GOT3 (cell line): ENCODE results near the gene SH3YL1.
A peak's percentile ranks its signal among the peaks of the same experiment; 100 is the strongest.

Experiments
- DNase-seq: peaks from one replicate; lab custom pipeline; 2025; ENCODE audit warnings: mixed read lengths; lab: John Stamatoyannopoulos, UW

Gene SH3YL1

DNA sequence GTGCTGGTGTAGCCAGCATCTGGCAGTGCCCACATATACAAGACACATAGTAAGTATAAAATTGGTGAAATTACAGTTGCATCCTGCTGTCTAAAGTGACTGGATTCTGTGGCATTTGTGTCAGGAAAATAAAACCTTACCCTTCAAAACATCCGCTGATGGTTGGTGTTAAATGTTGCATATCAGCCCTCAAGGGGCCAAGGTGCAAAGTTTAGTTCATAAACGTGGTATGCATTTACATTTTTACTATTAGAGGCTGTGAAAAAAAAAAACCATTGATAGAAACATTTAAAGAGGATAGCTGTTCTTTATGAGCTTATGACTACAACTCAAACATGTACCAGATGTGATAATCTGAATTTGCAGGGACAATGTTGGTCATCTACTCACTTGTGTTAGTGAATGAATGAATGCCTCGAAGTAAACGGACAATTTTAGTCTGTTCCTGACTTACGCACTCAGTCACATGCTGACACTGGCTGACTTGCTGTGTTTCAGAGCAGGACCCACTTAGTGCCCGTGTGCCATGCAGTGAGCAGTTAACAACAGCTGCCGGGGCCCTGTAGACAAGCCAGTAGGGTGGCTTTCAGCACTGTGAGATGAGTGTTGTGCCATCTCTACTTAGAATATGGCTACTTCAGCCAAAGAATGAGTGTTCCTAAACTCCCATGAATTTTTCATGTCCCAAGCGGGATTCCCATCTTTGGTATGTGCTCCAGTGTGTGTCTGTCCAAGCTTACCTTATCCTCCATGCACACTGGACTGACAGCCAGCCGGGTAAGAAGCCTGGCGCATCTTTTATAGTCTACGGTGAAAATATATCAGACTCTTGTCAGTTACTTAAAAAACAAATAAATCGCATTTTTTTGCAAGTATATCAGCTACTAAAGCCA, 18.8 kb upstream of the SH3YL1 start:
- no peak for DNase-seq

DNA sequence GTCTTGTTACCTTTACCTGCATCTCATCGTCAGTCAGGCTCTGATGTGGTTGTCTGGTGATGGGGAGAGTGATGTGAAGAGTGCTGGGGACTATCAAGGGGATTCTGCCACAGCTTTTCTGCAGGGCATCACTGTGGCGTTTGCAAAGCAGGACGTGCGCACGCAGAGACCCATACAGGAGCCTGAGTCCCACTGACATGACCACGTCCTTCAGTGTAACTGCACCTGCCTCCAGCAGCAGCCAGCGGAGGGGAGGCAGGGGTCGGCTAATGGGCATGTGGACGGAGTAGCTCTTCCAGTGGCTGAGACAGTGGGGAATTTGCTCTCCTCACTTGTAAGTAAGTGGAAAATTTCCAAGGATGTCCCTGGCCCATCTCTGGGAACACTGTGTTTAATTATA, 17.5 kb upstream of the SH3YL1 start:
- no peak for DNase-seq

DNA sequence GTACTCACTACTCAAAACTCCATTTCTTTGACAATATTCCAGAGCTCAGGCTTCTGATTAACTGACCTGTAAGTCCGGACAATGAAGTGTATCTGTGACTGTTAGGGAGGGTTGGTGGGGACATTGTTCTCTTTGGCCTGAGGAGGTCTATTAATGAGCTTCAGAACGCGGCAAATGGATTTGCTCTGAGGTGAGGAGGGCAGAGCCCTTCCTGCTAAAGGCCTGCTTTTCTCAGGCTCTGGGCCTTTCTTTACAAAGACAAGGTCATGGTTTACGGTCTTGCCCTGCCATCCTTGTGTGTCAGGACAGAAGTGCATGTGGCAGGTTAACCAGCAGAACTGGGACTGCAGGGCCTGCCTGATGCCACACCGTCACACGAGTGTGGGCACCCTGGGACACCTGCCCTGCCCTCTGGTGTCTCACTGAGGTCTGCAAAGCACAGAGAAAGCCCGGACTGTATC, 16.8 kb upstream of the SH3YL1 start:
- no peak for DNase-seq

DNA sequence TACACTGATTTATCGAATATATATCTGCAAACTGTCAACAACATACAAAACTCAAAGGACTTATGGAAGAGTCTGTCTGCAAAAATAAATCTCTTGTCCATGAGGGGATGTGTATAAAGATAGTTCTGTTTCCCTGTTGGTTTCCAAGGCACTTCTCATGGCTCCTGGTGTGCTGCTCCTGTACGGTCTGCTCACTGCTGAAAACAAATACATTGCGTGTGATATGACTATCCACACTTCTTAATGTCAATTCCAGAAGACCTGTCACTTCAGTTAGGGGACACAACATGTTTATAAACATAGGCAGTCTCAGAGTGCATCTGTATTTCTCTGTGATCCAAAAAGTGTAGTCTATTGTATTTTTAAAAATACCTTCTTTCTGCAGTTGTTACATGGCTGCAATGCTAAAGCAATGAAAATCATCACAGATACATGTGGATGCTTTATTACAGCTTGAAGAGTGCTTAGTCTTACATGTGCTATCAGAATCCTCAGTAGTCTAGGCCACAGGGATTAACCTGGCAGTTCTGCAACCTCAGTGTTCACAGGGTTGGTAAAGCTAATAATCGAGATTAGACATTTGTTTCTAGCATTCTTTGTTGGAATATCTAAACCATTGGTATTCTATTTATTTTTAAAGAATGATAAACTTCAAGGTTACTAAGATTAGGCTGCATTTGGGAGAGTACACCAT, 16.3 kb upstream of the SH3YL1 start:
- no peak for DNase-seq

DNA sequence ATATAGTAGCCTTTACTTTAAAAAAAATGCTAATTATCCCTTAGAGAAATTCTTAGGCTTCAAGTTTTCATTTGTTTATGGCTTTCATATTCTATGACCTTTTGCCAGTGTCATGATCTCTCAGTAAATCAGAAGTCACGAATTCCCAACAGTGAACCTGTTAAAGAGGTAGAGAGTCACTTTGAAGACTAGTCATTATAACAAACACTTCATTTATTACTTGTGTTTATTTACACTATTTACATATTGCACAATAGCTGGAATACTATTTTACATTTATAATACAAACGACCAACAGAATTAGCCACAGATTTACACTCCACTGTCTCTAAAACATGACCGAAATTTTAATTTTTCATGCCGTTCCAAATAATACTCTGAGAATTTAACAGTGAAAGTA, 15.5 kb upstream of the SH3YL1 start:
- no peak for DNase-seq

DNA sequence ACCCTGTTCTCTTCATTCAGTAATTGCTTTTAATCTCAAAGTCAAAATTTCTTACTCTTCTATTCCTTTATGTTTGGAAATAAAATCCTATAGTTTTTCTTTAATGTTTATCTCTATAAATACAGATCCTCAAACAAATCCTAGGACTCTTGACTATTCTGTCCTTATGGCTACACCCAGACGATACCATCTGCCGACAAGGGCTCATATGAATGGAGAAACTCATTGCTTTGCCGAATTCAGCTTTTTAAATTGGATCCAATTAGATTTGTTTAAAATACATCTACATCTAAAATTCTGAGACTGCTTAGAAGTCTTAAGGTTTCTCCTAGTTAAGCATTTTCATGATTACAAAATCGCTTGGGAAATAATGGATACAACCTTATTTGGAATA, 15.1 kb upstream of the SH3YL1 start:
- DNase-seq = no peak

DNA sequence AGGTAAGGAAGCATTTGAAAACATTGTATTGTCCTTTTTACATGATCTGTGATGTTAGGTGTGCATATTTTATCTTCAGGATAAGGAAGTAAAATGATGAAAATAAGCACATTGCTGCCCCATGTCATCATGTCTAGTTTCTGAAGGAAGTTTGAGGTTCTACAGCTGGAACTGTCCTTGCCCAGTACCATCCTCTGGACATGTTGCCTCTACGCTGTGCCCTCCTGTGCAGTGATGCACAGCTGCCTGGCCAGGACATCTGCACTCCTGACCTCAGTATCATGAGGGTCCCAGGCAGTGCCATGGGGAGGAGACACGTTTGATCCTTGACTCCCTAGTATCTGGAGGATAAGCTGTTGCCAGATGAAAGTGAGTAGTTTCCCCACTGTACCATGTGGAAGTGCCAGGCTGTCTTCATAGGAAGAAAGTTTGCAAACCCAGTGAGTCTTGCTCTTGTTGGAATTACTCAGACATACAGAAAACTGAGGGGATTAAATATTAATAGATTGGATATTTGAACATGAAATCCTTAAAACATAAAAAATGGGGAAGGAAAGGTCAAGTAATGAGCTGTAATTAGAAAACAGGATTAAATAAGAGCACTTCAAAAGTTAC, 14.6 kb upstream of the SH3YL1 start:
- DNase-seq = no peak

DNA sequence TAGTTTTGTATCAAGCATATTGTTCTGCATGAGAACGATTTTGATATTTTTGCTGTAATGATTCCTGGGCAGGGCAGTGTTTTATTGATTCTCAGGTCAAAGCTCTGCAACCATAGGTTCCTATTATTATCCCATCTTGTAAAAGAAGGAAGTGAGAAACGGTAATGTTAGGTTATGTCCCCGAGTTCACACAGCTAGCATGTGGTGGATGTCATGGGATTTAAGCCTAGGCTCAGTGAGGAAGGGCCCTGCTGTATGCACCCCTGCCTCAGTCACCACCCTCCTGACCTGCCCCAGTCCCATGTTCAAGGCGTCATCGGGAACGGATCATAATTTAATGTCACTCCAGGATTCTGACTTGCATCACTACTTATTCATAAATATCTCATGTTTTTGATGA, 11.6 kb upstream of the SH3YL1 start:
- no peak for DNase-seq

DNA sequence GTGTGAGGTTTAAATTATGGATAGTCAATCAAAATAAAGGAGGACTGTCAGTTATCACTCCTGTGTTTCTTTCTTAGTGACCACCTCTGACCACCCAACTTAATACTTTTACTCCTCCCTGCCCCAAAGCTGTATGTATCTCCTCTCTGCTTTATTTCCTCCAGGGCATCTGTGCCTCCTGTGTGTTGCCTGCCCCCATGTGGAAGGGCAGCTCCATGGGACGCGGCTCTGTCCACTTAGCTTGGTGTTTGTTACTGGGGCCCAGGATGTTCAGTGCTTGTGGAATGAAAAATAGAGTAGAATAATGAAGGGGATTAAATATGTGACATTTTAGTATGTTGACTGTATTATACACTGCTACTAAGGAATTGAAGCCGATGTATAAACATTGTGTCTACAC, 10.7 kb upstream of the SH3YL1 start:
- DNase-seq = no peak

DNA sequence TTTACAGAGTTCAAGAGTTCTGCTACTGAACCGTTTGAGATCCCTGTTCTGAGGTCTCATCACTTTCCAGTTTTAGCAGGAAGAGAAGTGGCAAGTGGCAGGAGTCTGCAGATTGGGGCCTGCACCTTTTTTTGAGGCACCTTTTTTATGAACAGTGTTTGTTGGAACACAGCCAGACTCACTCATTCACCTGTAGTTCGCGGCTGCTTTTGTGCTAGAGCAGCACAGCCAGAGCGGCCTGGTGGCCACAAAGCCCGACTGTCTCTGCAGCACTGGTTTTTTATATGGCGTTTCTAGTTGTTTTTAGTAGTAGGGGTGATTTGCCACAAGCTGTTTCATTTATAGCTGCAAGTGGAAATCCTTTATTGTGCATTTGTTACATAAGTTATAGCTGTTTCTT, 9.5 kb upstream of the SH3YL1 start:
- no peak for DNase-seq

DNA sequence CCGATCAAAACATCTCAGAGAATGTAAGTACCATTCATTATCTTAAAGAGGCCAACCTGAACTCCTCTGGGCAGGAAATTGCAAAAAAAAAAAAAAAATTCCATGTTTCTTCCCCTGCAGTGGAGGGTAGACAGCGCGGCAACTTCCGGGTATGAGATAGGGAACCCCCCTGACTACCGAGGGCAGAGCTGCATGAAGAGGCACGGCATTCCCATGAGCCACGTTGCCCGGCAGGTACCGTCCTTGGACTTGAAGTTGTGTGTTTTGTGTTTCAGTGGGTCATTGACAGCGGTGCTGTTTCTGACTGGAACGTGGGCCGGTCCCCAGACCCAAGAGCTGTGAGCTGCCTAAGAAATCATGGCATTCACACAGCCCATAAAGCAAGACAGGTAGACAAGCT, 8.1 kb upstream of the SH3YL1 start:
- no peak for DNase-seq

DNA sequence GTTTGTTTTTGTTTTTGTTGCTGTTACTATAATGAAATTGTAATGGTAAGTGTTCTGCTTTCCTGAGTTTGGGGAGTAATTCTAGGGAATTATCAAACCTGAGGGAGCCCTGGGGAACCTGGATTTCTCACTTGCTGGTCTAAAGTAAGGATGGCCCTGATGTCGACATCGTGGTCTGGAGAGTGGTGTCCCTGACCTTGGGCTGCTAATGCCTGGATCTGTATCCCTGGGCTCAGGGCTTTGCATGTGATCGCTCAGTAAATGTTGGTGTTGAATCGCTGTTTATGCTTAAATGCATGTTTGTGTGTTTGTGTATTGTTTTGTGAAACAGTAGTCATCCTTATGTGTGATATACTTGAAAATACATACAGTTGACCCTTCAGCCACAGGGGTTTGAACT, 7.0 kb upstream of the SH3YL1 start:
- no peak for DNase-seq

DNA sequence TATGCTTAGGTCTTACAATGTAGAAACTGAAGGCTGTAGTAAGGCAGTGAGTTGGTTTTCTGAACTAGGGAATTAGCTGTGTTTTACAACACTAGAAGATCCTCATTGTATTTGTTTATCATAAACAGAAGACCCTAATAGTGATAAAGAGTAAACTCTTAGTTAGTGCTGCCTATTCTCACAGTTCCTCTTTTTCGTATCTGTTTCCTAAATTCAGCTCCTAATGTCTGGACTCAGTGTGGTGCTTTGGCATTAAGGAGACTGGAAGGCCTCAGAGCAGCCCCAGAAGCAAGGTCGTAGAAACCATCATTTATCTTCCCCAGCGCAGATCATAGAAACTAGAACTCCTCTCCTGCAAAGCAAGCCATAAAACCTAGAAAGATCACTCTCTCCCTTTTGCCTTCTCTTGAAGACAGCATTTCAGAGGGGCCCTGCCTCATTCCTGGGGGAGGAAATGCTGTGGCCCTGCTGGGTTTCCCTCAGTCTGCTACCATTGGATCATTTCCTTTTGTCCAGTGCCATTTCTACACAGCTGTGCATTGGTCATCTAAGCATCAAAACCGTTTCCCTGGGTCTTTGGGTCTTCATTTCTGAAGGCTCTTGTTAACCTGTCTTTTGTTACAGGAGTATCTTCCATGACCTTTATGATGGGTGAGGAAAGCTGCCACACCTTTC, 5.7 kb upstream of the SH3YL1 start:
- DNase-seq = no peak

DNA sequence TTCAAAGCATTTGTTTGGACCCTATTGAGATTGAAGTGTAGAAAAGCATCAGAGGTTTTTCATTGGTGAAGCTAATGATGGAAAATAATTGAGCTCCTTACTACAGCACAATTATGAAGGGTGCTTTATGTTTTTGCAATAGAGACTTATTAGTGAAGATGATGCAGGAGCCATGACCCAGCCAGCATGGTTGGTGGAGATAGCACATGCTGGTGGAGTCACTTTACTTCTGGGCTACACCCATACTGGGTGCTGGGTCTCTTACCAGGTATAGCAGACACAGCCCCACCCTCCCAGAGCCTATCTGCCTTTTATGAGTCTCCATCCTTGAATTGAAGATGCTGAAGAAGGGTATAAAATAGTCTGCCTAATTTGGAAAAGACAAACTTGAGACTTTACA, 4.5 kb upstream of the SH3YL1 start:
- no peak for DNase-seq

DNA sequence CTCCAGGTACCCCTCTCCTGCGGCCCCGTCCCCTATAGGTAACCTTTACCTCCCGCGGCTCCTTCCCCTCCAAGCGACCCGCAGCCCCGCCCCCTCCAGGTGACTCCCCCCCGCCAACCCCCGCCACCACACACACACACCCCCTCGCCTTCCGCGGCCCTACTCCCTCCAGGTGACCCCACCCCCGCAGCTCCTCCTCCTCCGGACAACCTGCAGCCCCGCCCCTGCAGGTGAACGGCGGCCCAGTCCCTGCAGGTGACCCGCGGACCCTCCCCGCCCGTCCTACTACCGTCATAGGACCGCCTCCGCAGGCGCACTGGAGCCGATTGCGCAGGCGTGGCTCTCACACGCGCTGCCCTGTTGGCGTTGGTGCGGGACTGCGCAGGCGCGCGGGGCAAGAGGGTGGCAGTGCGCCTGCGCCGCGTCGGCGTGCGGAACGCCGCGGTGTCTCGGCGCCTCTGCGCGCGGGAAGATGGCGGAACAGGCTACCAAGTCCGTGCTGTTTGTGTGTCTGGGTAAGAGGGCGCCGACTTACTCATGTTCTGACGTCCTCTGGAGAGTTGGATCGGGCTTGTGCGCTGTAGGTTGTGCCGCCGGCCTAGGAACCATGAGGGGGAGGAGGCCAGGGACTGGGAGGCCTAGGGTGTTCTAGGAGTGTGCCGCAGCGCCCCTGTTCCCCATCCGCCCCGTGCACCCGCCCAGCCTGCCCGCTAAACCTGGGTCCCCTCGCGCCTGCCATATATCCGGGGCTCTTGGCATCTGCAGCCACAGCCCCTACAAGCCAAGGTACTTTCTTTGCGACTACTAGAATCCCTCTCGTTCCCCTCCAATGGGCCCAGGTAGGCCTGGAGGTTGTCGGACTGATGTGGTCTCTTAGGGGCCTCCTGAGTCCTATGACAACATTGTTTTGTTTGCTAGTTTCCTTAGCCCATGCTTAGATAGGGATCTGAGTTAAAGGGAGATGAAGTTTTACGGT, 949 bp upstream of the SH3YL1 start, which contains the start of gene ACP1:
ACP1 (plus strand) TSS at position 455 of the 976 bp plus-strand sequence; CDS start at position 473, 18 bp downstream.
- DNase-seq = peak; percentile 81

DNA sequence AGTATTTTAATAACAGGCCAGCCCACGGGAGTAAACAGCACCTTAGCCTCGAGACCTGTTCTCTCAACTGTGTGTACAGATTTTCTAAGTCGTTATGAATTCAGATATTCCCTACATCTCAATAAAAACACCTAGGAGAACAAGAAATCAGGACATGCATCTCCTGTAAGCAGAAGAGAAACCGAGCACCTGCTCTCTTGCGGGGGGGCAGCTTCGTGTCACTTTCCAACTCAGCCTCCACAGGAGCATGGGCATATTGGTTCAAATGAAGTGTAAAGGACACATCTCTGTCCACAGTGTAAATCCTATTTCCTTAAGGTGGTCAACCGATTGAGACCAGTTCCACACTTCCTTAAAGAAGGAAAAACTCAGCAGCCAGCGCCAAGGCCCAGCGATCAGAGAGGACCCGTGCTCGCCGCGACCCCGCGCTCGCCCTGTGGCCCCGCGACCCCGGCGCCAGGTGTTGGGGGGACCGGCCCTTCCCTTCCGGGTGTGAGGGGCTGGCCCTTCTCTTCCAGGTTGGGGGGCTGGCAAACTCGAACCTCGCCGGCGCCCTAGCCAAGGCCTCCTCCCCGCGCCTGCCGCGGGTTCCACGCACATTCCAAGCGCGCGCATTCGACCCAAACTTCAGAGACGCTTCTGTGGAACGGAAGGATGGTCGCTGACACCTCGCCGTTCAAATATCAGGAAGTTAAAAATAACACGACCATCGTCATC, 652 bp downstream of the SH3YL1 start:
- no peak for DNase-seq

DNA sequence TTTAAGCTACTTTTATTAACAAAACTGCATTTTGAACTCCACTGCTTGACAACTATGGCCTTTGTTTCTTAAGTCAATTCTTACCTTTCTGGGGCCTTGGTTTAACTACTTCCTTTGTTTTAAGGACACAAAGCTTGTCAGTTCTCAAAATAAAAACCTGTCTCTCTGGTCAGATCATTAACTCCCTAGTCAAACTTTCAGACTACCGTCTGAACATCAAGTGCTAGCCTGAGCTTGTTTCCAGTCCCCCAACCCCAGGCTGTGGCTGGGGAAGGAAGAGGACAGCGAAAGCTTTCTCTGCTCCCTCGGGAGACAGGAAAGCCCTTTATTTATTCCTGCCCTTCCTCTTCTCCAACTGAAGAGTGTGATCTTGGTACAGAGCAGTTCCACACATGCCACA, 1.7 kb downstream of the SH3YL1 start:
- no peak for DNase-seq

DNA sequence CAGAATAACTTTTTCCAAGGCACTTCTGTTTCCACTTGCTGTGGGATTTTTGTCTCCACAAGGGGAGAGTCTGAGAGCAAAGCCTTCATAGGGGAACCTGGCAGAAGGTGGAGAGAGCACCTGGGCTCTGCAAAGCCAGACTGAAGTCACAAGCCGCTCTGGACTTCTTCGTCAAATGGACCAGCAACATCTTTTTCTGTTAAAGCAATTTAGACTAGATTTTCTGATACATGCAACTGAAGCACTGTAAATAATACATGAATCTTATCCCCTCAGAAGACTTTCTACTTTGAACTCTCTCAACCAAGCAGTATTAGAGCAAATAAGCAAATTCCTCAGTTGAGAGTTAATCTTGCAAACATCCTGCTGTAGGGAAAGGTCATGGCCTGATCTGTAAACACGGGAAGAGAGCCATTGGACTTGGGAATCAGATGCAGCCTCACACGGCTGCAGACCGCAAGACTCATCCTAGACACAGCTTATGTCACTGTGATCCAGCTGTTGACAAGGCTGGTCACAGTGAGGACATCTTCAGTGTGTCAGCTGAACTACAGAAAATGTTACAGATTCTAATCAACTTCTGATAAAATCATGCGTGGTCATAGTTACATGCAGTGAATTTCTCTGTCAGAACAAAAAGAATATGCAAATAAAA, 3.2 kb downstream of the SH3YL1 start:
- DNase-seq = no peak

DNA sequence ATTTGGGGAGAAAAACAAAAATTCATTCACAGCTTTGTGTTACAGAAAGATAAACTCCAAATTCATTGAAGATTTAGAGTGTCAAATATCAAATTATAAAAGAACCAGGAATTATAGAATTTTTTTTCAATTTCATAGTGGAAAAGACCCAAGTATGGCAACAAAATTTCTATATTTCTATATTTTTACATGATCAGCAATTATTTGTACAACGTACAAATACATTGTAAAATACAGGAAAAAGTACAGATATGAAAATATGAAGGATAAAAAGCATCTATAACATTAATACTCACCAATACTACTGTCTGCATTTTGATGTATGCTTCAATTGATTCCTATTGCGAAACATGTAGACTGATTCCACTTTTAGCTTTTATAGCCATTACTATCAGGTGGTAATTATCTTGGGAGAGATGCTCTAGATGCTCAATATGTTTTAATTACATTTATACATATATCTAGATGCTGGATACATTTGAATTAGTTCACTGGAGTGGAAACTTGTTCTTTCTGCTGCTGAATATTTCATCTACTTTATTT, 4.0 kb downstream of the SH3YL1 start:
- no peak for DNase-seq

DNA sequence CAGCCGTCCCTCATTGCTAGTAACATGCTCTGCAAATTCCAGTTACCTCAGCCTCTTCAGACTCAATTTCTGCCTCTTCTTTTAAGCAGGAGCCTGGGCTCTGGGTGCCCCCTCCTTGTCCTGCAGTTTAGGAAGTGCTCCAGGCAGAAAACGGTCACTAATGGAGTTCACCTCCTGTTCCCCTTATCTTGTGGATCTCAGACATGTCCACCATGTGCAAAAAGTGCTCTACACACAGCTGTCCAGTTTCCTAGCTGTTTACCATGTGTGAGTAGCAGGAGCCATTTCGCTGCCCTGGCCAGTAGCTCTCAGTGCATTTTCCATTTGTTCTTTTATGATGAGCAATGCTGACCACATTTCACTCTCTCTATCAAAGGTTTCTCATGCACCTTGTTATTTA, 4.9 kb downstream of the SH3YL1 start:
- DNase-seq = no peak
